Stimulated activated CD4-positive, alpha-beta T cell treated with anti-CD3 and anti-CD28 coated beads, Interleukin-4, amount 100 ng/mL, for 1 hour (primary cell): ENCODE results near the gene COQ6.
A peak's percentile ranks its signal among the peaks of the same experiment; 100 is the strongest.
"Not testable (repeated sequence)": the region's sequence is repeated elsewhere in the genome, so short reads cannot be mapped to it uniquely, and the experiment has no call there.

Source experiments
- DNase-seq: peaks from one replicate; pipeline ENCODE4 v3.0.0-alpha.2; 2020

COQ6 gene

GRCh38 chr14:73949752-73950734 lies at the start of gene COQ6, which contains the start of gene FAM161B:
TSS of gene COQ6 (plus strand) at chr14:73950302. CDS start at chr14:73950333, 31 bp downstream.
TSS of gene FAM161B (minus strand) at chr14:73950094. CDS start at chr14:73950026, 68 bp downstream.
- DNase-seq: peak; percentile 88

- DNase-seq: no peak
Observed at GRCh38 chr14:73903028-73903427, 47.1 kb upstream of the COQ6 start.

GRCh38 chr14:73909681-73910080 lies 40.4 kb upstream of the COQ6 start:
- no peak for DNase-seq

GRCh38 chr14:73913256-73913655 lies 36.8 kb upstream of the COQ6 start:
- DNase-seq: no peak

GRCh38 chr14:73916324-73916723 lies 33.8 kb upstream of the COQ6 start:
- no peak for DNase-seq

- DNase-seq: not testable (repeated sequence)
Observed at GRCh38 chr14:73919457-73919856, 30.6 kb upstream of the COQ6 start.

- DNase-seq: no peak
Observed at GRCh38 chr14:73924337-73924736, 25.8 kb upstream of the COQ6 start.

- no peak for DNase-seq
Observed at GRCh38 chr14:73935666-73936065, 14.4 kb upstream of the COQ6 start.

GRCh38 chr14:73936548-73936947 lies 13.6 kb upstream of the COQ6 start:
- DNase-seq: no peak

- no peak for DNase-seq
Observed at GRCh38 chr14:73937012-73937411, 13.1 kb upstream of the COQ6 start.

- no peak for DNase-seq
Observed at GRCh38 chr14:73942180-73942579, 7.9 kb upstream of the COQ6 start.

GRCh38 chr14:73943083-73943482 lies 7.0 kb upstream of the COQ6 start:
- DNase-seq: no peak

- DNase-seq: no peak
Observed at GRCh38 chr14:73944432-73945158, 5.5 kb upstream of the COQ6 start.

GRCh38 chr14:73945159-73945670 lies 4.9 kb upstream of the COQ6 start:
- DNase-seq: no peak

GRCh38 chr14:73953731-73954130 lies 3.6 kb downstream of the COQ6 start:
- DNase-seq: no peak

GRCh38 chr14:73955674-73956073 lies 5.6 kb downstream of the COQ6 start:
- DNase-seq: no peak

- DNase-seq: no peak
Observed at GRCh38 chr14:73958591-73958990, 8.5 kb downstream of the COQ6 start.

GRCh38 chr14:73961192-73961591 lies 11.1 kb downstream of the COQ6 start:
- no peak for DNase-seq

- DNase-seq: no peak
Observed at GRCh38 chr14:73965216-73965615, 15.1 kb downstream of the COQ6 start.

- DNase-seq: no peak
Observed at GRCh38 chr14:73968885-73969284, 18.8 kb downstream of the COQ6 start.

GRCh38 chr14:73973497-73973896 lies 23.4 kb downstream of the COQ6 start:
- DNase-seq: no peak

- DNase-seq: no peak
Observed at GRCh38 chr14:73976125-73976524, 26.0 kb downstream of the COQ6 start.

- DNase-seq: no peak
Observed at GRCh38 chr14:73977896-73978295, 27.8 kb downstream of the COQ6 start.

GRCh38 chr14:73988065-73988464 lies 38.0 kb downstream of the COQ6 start:
- DNase-seq: no peak
